Dermis blood vessel endothelial cell (primary cell): Measurements from ENCODE around the gene GRHL1. TPM values are rescaled to one million over a fixed set of nuclear protein-coding genes. Genes with fewer than 3 reads are reported as not detected.
"Not testable (repeated sequence)": the region's sequence is repeated elsewhere in the genome, so short reads cannot be mapped to it uniquely, and the experiment has no call there.

Experiments
- DNase-seq: peaks from one replicate; pipeline ENCODE4 v3.0.0; 2010
- total RNA-seq: library from RNA; depleted of rRNA; stranded (reverse); fragments of >200 nt; gene quantifications from 2 replicates; pipeline ENCODE4 v1.2.3, GENCODE V29; 2014

GRHL1 gene
- total RNA-seq, 1 donor from 2014 or later, result 0.85 TPM

GRCh38 chr2:10009811-10010781, 58.6 kb downstream of the GRHL1 start:
- DNase-seq, result no peak

- DNase-seq, result not testable (repeated sequence)
Measured at GRCh38 chr2:10010861-10011605, 59.5 kb downstream of the GRHL1 start.

- DNase-seq, result not testable (repeated sequence)
Measured at GRCh38 chr2:10011606-10012325, 60.3 kb downstream of the GRHL1 start.

GRCh38 chr2:10012366-10012962, 61.0 kb downstream of the GRHL1 start:
- not testable (repeated sequence) for DNase-seq

- DNase-seq, result no peak
Measured at GRCh38 chr2:10012963-10013461, 61.5 kb downstream of the GRHL1 start.

- DNase-seq, result not testable (repeated sequence)
Measured at GRCh38 chr2:10013651-10014417, 62.3 kb downstream of the GRHL1 start.

DNA sequence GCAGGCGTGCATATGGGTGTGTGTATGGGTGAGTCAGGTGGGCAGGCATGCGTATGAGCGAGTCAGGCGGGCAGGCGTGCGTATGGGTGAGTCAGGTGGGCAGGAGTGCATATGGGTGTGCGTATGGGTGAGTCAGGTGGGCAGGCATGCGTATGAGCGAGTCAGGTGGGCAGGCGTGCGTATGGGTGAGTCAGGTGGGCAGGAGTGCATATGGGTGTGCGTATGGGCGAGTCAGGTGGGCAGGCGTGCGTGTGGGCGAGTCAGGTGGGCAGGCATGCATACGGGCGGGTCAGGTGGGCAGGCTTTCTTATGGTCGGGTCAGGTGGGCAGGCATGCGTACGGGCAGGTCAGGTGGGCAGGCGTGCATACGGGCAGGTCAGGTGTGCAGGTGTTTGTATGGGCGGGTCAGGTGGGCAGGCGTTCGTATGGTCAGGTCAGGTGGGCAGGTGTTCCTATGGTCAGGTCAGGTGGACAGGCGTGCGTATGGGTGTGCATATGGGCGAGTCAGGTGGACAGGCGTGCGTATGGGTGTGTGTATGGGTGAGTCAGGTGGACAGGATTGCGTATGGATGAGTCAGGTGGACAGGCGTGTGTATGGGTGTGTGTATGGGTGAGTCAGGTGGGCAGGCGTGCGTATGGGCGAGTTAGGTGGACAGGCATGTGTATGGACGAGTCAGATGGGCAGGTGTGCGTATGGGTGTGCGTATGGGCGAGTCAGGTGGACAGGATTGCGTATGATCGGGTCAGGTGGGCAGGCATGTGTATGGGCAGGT, 63.1 kb downstream of the GRHL1 start:
- no peak for DNase-seq

GRCh38 chr2:10015376-10015989, 64.0 kb downstream of the GRHL1 start:
- not testable (repeated sequence) for DNase-seq

- no peak for DNase-seq
Measured at GRCh38 chr2:10016001-10016801, 64.7 kb downstream of the GRHL1 start.

- no peak for DNase-seq
Measured at GRCh38 chr2:10016802-10017258, 65.3 kb downstream of the GRHL1 start.

- no peak for DNase-seq
Measured at GRCh38 chr2:10017313-10017941, 65.9 kb downstream of the GRHL1 start.

GRCh38 chr2:10019174-10019573, 67.7 kb downstream of the GRHL1 start:
- no peak for DNase-seq

DNA sequence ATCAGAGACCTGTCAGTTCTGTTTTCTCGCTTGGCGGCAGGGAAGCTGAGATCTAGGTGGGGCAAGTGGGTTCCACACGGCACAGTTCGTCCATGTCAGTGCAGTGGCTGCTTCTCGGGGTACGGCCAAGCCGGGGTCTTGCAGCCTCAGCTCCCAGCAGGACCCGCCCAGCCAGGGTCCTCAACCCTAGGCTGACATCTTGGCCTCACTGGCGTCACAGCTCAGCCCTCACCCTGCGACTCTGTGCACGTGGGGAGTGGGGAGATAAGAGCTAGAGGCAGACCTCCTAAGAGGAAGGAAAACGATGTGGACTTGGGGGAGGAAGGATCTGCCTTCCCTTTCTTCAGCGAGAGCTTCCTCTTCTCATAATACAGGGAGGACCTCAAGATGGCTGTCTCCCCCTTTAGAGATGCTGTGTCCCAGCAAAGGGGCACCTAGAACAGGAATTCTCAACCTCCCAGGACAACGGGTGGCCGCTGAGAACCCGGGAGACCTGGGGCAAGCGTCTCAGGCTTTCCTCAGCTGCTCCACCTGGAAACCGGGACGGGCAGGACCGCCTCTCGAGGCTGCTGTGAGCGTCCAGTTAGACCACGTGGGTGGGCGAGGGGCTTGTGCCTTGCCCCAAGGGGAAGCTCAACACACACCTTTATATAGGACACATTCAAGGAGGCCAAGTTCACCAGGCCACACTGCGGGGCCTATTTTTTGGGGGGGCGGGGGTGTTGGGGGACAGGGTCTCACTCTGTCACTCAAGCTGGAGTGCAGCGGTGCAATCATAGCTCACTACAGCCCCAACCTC, 68.3 kb downstream of the GRHL1 start:
- DNase-seq, result no peak

- DNase-seq, result no peak
Measured at GRCh38 chr2:10022041-10022421, 70.5 kb downstream of the GRHL1 start.

- DNase-seq, result no peak
Measured at GRCh38 chr2:10022445-10022844, 71.0 kb downstream of the GRHL1 start.

- no peak for DNase-seq
Measured at GRCh38 chr2:10022966-10023662, 71.6 kb downstream of the GRHL1 start.

GRCh38 chr2:10026940-10027569, 75.6 kb downstream of the GRHL1 start:
- DNase-seq, result no peak
